DMS53 treated with DMSO at 0.1 percent for 48 hours (cell line): ENCODE data around the gene KLF7.

Experiments used
- DNase-seq: peaks from one replicate; lab custom pipeline; 2025; ENCODE audit not compliant: unreplicated experiment; lab: John Stamatoyannopoulos, UW

KLF7 gene

DNA sequence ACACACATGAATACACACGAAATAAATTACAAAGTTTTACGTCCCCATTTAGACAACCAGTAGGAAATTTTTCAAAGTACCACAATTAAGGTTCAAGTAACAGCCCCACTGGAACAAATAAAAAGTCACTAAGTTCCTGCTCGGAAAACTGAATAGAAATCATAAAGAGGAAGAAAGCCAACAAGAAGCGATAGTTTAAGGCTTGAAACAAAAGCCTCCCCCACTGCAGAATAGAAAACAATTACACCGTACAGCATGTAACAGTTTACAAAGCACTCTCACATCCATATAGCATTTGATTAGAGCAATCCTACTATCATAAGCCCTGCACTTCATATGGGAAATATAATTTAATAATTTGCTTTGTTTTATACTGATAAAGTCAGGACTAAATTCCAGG is 15.5 kb downstream of the KLF7 start:
- DNase-seq, result no peak

DNA sequence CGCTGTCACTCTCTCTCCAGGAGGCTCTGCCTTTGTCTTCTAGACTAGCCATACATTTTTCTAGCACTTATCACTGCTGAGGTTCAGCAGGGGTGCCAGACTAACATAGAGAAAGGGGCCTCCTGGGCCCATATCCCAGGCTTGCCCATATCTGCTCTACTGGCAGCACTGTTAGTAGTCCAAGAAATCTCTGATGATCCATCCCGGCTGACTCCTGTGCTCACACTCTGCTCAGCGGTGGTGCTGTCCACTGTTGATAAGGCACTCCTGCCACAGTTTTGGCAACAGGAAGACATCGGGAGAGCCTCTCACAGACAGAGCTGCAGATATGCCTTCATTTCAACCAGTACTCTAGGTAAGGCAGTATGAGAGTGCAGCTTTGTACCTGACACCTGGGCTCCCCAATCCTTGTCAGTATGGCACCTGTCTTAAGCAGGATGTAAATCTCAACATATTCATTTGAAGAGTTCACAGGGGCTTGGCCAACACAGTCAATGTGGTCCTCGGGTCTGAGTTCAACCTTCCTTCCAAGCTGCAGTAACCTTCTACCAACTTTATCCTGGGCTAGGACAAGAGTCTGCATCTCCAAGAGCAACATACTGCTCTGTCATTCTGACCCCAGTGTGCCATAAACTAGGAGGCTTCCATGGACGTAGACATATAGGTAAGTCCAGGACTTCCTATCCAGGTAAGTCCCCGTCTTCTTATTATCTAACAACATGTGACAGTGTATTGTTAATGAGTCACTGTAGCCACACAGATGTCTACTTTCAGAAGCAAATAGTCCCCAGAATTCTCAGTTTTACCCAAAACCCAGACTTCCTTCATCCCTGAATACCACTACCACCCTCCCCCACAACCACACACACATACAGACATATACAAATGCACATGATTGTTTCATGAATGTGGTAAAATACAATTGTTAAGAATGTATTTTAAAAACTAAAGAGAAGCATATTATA is 16.2 kb downstream of the KLF7 start:
- DNase-seq, result no peak

DNA sequence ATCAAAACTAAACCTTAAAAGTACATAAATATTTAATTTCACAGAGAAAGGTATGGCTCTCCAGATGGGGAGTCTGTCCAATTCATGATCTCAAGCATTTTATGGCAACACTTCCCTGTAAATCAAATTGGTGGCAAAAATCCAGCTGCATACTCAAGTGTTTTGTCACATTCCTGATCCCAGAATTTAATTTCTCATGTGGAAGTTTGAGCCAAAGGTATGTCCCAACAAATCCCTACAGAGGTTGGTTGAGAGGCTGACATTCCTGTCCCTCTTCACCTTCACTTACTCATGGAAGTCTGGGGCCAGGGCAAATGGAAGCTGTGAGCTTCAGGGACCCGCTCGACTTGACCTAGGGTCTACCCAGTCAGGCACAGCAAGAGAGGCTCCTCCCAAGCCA is 17.7 kb downstream of the KLF7 start:
- DNase-seq, result no peak

DNA sequence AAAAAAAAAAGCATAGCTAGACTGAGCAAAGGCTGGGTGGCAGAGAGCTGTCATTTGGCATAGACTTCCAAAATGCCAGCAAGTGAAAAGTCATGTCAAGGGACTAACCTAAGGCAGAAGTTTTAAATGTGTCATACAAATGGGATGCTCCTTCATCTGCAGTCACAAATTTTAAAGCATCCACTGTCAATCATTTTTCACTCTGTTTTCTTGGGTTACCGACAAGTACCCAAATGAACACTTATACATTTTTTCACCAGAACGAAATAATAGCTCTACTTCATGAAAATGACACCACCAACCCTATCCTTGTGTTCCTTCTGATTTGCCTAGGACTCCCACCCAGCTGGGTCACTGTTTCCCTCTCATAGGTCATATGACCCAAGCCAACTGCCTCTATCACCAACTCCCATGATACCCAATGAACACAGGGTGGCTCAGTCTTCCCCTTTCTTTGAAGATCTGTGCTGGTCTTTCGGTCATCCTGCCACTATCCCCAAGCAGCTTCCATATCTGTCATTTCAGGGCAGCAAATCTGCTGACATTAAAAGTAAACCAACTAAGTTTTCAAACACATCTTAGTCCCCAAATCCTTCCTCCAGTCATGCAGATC is 21.5 kb downstream of the KLF7 start:
- no peak for DNase-seq

DNA sequence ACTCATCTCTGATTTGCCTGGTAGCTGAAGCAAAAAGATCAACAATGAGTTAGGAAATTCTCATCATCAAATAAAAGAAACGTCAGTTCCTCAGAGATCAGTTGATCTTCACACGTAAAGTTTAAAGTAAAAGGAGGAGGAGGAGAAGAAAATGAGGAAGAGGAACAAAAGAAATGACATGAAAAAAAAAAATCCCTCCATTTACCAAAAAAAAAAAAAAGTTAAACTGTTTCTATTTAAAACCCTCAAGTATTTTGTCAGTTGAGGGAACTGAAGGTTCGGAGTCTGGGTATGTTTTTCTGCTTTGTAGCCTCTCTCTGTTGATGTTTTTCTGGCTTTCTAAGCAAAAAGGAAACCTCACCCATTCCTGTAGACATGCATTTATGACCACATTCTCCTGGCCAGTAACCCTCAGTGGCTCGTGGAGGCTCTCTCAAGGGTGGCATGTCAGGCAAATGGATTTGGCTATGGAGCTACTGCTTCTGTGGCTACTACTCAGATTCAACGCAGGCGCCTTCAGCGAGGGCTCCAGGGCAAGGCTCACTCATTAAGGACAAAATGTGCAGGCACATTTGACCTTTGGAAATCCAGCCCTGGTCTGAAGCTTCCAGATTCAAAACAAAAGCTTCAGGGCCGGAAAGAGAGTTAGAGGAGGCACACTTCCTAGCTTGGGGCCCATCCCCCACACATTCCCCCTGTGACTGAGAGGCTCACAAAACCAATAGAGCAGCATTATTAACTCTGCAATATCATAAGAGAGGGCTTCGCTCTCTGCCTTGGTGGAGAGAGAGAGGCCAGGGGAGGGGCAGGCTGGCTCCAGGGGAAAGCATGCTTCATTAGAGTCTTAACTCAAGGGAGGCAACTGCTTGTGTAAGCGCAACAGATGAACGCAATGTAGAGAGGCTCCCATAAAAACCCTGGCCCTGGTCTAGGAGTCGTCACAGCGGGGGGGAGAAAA is 22.3 kb downstream of the KLF7 start:
- no peak for DNase-seq

DNA sequence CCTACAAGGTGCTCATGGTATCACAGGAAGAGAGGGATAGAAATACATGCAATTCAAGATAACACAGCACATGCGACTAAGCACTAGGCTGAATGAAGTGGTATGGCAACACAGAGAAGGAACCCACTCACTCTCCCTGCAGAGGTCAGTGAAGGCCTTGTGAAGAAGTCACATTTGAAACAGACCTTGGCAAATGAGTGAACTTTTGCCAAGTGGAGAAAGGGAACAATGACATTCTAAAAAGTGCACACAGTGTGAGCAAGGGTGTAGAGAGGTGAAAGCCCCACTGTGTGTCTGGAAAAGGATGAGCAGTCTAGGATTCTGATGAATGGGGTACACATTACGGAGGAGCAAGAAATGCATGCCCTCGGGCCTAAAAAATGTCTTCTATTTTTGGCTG is 23.3 kb downstream of the KLF7 start:
- no peak for DNase-seq

DNA sequence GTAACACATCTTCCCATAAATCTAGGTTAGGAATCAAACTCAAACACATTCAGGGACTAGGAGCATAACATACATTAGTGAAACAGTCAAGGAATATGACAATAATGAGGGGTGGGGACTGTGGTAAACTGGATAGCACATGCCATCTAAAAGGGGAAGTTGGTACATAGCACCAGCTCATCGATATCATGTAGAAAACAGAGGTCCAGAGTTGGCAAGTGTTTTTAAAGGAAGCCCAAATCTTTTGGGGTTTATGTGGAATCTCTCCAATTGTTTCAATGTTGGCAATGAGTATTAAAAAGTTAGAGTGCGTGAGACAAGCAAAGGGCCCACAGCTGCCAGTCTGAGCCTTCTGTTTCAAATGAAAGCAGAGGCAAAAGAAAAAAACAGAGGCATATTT is 24.4 kb downstream of the KLF7 start:
- DNase-seq, result no peak

DNA sequence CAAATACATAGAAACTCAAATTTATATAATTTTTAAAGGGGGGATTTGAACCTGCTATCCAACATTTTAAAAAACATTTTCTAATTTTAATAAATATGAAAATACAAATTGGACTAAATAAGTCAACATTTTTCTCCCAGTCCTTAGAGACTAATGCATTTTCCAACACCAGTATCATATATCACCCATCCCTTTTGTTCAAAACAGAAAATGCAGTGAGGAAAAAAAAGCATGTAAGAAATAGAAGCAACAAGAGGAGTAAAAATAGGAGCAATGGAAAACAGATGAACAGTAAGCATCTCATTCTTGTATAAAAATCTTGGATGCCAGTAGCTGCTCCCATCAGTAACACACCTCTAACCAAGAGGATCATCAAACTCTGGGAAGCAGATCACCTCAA is 25.5 kb downstream of the KLF7 start:
- DNase-seq, result no peak

DNA sequence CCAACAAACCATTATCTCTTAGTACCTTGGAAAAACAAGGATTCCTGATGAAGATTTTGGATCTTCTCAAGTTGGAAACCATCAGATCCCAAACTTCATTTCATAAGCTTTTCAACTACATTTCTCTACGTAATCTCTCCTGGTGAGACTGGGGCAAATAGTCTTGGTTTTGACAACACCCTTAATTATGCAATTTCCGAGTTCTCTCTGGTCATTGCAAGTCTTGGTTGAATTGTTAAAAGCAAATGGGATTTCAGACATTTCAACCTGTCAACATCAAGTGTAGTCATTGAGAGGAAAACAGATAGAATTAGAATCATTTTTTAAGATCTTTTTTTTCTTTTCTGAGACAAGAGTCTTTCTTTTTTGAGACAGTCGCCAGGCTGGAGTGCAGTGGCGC is 26.2 kb downstream of the KLF7 start:
- no peak for DNase-seq

DNA sequence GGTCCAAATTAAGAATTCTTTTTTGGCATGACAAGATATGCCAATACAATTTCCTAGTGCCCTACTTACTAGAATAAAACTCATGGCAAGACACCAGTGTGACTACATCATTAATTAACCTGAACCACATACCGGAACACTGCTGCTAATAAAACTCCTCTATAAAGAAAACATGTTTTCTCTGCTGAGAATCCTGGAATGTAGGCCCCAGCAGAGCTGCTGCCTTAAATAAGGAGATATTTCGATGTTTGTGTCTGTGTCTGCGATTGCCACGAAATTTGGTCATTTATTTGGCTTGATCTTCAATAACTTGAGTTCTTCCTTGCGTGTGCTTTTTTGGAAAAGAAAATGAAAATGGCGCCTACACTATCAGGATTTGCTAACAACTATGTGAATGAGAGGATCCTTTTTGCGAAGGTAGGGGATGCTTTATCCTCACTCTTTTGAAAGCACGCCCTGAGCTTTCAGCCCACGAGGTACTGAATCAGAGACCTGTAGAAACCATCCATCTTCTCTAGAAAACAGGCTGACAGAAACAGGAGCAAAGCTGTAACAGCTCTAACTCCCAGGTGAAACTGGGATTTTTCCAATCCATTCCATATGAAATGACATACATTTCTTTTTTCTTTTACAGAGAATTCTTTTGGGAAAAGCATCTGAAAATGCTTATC is 27.0 kb downstream of the KLF7 start:
- DNase-seq, result no peak

DNA sequence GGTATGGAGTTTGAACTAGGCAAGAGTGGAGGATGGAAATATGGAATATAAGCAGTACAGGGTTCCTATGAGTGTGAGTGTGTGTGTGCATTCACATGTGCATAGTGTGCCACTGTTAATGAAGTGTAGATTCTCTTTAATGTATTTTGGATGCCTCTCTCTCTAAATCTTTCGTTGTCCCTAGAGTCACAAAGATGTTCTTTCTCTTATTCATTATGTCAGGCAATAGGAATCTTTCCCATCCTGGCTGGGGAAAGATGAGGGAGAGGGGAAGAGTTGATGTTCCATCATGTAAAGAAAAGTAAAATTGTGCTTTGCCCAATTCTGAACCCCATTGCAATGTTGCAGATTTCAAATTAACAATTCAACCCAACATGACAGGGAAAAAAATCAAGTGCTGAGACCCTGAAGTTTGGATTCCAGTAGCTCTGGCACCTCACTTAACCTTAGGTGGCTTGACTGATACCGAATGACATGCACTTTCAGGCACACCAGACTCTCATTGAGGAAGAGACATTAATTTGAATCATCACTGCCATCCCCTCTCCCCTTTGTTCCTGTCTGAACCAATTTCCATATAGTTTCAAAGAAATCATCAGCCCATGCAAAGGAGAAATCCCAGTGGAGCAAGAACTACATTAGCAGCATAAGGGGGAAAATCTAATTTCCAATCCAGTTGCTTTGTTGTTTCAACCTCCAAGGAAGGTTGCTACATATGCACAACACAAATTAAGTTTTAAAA is 28.0 kb downstream of the KLF7 start:
- DNase-seq, result no peak

DNA sequence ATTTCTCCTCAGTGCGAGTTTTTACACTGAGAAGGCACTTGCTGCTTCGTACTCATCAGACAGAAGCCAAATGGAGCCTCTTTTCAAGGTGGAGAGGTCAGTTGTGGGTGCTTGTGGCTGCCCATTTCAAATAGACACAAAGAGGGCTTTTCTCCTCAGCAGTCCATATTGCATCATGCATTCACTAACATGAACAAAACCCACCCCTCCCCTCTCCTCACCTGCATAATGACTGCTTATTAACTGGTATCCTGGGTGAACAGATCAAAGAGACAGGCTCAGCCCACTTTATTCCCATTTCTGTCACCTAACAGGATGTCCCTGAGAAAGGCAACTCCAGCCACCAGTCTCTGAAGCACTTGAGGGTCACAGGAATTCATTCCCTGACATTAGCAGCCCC is 28.9 kb downstream of the KLF7 start:
- DNase-seq, result no peak

DNA sequence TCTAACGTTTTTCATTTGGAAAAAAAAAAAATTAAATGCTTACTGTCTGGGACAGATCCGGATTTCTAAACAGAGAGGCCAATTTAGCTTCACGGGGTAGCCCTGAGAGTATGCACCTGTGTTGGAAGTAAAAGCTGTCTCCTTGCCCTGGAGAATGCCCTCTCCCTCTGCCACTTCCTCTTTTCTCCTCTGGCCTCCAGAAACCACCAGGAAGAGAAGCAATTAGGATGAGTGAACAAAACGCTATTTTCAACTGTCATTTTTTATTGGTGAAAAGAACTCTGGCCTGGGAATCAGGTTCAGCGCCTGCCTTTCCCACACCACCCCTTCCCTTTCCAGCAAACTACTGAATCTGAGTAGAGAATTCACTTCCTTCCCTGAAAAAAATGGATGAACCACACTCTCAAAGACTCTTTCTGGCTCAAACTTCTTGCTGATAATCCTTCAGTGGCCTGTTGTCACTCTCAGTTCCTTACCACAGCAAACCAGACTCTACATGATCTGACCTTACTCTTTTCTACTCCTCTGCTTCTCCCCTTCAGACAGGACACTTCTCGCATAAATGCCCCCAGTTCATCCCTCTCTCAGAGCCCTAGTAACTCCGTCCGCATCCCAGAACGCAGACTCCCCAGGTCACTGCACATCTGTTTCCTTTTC is 29.8 kb downstream of the KLF7 start:
- DNase-seq, result no peak

DNA sequence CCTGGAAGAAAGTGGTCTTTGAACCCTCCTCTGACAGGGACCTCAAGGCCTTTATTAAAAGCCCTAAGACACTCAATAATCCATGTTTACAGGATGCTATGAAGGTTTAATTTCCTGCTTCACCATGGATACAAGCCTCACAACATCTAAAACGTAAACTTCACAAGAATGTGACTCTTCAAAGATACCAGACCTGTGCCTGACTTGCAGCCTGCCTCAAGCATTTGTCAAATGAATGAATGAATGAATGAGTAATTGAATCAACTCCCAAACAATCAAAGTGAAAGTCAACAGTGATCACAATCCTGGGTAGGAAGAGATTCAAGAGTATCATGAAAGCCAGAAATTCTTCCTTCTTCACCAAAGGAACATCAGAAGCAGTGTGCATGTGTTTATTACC is 30.4 kb downstream of the KLF7 start:
- no peak for DNase-seq

DNA sequence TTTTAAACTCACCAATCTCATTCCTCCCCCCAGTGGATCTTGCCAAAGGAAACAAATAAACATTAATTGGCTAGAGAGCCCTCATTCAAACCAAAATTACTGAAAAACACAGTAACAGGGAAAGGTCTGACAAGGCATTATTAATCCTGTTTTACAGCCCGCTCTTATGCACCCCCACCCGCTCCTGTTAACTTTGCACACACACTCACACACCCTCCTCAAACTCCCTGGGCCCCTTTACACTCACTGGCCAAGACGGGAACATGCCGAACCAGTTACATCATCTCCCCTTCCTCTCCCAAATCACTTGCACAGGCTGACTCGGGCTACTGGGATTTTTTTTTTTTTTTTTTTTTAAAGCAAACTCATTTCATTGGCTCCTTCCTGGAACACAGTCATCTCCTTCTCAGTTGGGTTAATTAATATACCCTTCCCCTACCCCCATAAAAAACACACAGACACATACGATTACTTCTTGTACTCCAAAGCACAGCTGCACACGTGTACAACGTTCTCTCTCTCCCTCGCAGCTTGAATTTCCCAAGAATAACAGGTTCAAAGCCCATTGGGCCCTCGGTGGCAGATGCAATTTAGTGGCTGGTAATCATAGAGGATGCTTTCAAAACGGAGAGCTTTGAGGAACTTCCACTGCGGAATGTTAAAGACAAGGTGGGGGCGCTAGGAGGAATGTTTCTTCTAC is 31.8 kb downstream of the KLF7 start:
- no peak for DNase-seq

DNA sequence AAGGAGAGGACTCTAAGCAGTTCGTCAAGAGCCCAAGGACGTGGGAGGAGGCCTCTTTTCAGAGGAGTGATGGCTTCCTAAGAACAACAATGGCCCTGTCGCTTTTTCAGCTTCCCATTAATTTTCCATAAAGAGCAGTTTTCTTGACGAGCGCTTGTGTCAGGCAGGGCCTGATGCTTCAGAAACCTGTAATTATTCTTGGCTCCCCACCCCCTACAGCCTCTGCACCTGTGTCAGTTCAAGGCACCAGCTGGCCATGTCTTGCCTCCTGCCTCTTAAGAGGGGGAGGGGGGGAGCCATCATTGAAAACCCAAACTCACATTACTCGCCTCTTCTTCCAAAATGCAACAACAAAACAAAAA is 32.3 kb downstream of the KLF7 start:
- no peak for DNase-seq

DNA sequence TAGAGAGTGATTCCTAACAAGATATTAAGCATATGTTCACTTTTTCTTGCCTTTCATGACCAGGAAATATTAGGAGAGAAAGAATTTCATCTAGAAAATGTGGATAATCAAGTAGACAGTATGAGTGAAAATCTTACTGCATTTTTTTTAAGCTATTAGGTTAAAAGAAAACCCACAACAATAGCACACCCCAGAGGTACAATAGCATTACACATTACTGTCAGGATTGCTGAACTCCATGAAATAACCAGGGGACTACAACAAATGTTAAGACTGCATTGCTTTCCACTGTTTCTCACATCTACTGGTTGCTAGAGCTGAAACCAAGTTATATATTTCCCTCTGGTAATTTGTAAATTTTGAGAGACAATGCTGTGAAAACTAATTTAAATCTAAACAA is 33.7 kb downstream of the KLF7 start:
- no peak for DNase-seq

DNA sequence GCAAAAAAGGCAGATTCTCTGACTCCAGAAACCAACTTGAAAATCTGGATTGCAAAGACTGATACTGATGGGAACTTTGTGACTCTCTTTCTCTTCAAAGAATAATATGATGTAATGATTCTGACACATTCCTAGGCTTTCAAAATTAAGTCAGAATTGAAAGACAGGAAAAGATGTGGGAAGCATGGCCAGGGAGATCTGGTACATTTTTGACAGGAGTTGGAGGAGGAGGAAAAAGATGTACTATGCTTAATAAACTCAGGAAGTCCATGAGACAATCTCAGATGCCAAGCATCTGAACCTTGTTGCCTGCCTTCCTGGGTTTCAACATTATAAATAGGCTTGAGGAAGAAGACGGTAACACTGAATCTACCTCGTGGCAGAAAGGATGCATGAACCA is 34.2 kb downstream of the KLF7 start:
- no peak for DNase-seq

DNA sequence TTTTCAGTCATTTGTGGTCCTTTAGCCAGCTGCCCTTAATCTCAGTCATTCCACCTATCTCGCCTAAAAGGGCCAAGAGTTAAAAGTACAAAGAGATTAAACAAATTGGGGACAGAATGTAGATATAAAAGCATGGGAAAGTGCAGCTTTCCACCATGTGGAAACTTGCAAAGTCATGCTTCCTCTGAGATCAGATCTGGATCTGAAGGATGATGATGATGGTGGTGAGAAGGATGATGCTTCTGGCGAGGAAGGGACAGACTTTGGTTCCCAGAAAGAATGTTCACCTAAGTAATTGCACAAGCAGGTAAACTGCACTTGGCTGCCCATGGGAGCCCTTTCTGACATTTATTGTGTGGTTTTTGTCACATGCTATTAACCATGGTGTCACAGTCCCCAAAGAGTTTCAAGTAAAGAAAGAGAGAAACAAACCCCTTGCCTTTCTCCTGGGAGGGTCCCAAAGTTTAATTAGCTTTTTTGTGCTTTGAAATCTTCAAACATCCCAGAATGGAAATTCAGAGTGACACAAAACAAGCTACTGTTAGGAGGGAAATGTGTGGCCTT is 34.7 kb downstream of the KLF7 start:
- no peak for DNase-seq
